BLaER1 (cell line): ENCODE measurements around the gene HS2ST1.
"Not testable (repeated sequence)": the region's sequence is repeated elsewhere in the genome, so short reads cannot be mapped to it uniquely, and the experiment has no call there.

Experiments used
- H3K27ac ChIP-seq: shearing (Covaris generic); formaldehyde crosslinking; 2 replicates; pipeline ENCODE4 v1.8.1; 2022
- H3K27me3 ChIP-seq: shearing (Covaris generic); formaldehyde crosslinking; 2 replicates; pipeline ENCODE4 v1.8.1; 2022
- H3K36me3 ChIP-seq: shearing (Covaris generic); formaldehyde crosslinking; 2 replicates; pipeline ENCODE4 v1.8.1; 2022
- H3K4me1 ChIP-seq: shearing (Covaris generic); formaldehyde crosslinking; 2 replicates; pipeline ENCODE4 v1.8.1; 2022
- H3K4me2 ChIP-seq: shearing (Covaris generic); formaldehyde crosslinking; 2 replicates; pipeline ENCODE4 v1.8.1; 2022
- H3K4me3 ChIP-seq: shearing (Covaris generic); formaldehyde crosslinking; 2 replicates; pipeline ENCODE4 v1.8.1; 2022
- H3K9ac ChIP-seq: shearing (Covaris generic); formaldehyde crosslinking; 2 replicates; pipeline ENCODE4 v1.8.1; 2022
- H3K9me3 ChIP-seq: shearing (Covaris generic); formaldehyde crosslinking; 2 replicates; pipeline ENCODE4 v1.8.1; 2022
- H4K20me1 ChIP-seq: shearing (Covaris generic); formaldehyde crosslinking; 2 replicates; pipeline ENCODE4 v1.8.1; 2022
- Cebpa-rat ChIP-seq: shearing (Covaris generic); IDR thresholded peaks from 2 replicates; pipeline ENCODE4 v1.8.1; 2022

HS2ST1 gene

DNA sequence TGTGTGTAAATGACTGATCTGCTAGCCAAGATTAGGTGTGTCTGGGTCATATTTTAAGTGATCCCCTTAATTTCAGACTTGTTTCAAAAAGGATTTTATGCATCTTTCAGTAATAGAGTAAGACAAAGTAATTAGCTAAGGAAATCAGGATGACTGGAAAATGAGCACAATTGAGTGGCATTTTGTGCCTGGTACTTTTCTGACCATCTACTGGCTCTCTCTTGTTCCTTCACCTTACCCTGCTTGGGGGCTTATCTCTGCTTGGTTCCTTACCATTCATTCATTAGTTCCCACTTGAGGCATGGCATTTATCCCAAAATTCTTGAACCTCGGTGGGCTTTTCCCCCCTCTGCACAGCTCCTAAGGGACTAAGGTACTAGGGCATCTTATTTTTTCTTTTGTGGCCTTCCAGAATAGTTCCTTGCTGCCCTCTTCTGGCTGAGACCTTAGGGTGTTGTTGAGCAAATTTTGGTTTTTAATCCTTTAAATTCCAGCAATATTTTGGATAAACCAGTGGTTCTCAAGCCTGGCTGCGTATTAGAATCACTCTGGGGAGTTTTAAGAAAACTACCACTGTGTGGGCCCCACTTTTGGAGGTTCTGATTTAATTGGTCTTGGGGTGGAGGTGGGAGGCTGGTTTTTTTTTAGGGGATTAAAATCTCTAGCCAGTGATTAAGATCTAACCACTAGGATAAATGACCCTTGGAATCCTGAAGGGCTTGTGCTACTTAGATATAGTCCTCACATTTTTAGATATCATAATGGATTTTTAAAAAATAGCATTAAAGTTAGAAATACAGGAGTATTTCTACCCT lies 50.8 kb downstream of the HS2ST1 start:
- TF ChIP-seq Cebpa-rat, result no peak
- Histone ChIP-seq H3K9ac (no peak overlapping the region), H3K4me1 (no peaks in the 10 kb centered on the region), H3K9me3 (peaks cover 16% of the 10 kb centered on the region), H3K36me3 (no peaks in the 10 kb centered on the region), H3K27ac (no peak overlapping the region), H4K20me1 (0 out of 2 replicates have a peak, but pooled peaks cover 12% of the 10 kb centered on the region), H3K4me2 (no peak overlapping the region), H3K4me3 (no peak overlapping the region), H3K27me3 (no peaks in the 10 kb centered on the region)

DNA sequence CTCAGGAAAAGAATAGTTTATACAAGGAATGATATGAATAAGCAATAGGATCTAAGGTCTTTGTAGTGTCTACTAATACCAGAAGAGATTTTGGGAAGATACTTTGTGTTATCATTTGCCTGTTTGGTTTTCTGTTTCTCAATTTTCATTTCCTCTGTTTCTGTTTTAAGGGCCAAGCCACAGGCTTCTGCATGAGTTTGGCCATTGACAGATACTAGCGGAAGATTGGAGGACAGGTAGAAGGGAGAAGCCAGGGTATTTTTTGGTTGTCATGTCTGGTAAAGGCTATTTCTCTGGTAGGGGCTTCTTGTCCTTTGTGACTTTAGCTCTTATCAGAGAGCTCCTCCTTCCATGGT lies 51.4 kb downstream of the HS2ST1 start:
- Histone ChIP-seq H4K20me1 (0 out of 2 replicates have a peak, but pooled peaks cover 12% of the 10 kb centered on the region), H3K9me3 (peaks cover 16% of the 10 kb centered on the region), H3K9ac (no peak overlapping the region), H3K36me3 (no peaks in the 10 kb centered on the region), H3K4me2 (no peak overlapping the region), H3K27ac (no peak overlapping the region), H3K4me1 (no peaks in the 10 kb centered on the region), H3K4me3 (no peak overlapping the region), H3K27me3 (no peaks in the 10 kb centered on the region)
- no peak for TF ChIP-seq Cebpa-rat

DNA sequence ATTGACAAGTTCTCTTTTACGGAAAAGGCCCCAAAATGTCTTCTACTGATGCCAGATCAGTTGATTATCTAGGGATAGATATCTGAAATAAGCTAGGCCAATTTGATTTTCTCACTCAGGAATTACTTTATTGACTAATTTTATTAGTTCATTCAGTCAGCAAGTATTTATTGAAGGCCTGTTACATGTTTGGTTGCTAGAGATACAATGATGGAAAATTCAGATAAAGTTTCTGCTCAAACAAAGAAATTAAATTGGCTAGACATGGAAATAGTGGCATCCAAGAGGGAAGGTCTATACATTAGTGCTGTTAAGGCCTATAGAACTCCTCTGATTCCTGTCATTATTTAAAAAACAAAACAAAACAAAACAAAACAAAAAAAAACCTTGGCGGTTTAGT lies 56.5 kb downstream of the HS2ST1 start:
- no peak for TF ChIP-seq Cebpa-rat
- Histone ChIP-seq H4K20me1 (0 out of 2 replicates have a peak, but pooled peaks cover 5% of the 10 kb centered on the region), H3K4me1 (no peaks in the 10 kb centered on the region)

DNA sequence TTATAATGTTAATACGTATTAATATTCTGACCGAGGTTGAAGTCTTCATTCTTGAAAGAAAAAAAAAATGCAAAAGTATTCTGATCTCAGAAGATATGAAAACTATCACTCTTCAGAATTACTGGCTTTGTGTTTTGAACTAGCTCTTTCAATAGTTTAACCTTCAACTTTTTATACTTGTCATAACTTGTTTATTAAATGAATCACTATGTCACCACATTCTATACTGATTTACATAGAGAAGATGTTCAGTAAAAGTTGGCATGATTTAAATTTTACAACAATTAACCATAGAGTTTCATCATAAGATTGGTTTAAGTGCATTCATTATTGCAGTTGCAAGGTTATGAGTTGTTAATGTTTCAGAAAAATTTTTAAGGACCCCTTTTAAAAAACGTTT lies 57.3 kb downstream of the HS2ST1 start:
- H4K20me1 ChIP-seq, result no peaks in the 10 kb centered on the region
- H3K9me3 ChIP-seq, result peaks cover 7% of the 10 kb centered on the region; the same call in 1 of the 2 replicates
- no peaks in the 10 kb centered on the region for H3K36me3 ChIP-seq
- TF ChIP-seq Cebpa-rat, result no peak
- H3K27ac ChIP-seq, result no peak overlapping the region
- H3K4me2 ChIP-seq, result no peak overlapping the region
- H3K27me3 ChIP-seq, result no peaks in the 10 kb centered on the region
- H3K9ac ChIP-seq, result no peak overlapping the region
- H3K4me1 ChIP-seq, result no peaks in the 10 kb centered on the region
- no peak overlapping the region for H3K4me3 ChIP-seq

More for the DNA sequence above, 56.5 kb downstream of the HS2ST1 start:
- H3K9ac ChIP-seq, result no peak overlapping the region
- H3K9me3 ChIP-seq, result peaks cover 7% of the 10 kb centered on the region; the same call in 1 of the 2 replicates
- H3K36me3 ChIP-seq, result no peaks in the 10 kb centered on the region
- H3K27me3 ChIP-seq, result no peaks in the 10 kb centered on the region
- no peak overlapping the region for H3K4me2 ChIP-seq
- no peak overlapping the region for H3K27ac ChIP-seq
- H3K4me3 ChIP-seq, result no peak overlapping the region

DNA sequence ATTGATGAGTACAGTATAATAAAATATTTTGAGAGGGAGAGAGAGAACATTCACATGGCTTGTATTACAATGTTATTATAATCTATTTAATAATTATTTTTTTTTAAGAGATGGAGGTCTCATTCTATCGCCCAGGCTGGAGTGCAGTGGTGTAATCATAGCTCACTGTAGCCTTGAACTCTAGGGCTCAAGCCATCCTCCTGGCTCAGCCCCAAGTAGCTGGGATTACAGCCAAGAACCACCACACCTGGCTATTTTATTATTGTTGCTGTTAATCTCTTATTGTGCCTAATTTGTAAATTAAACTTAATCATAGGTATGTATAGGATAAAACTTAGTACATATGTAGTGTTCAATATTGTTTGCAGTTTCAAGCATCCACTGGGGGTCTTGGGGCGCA lies 57.8 kb downstream of the HS2ST1 start:
- H3K4me3 ChIP-seq, result no peak overlapping the region
- H3K9ac ChIP-seq, result no peak overlapping the region
- H3K9me3 ChIP-seq, result peaks cover 7% of the 10 kb centered on the region; the same call in 1 of the 2 replicates
- no peaks in the 10 kb centered on the region for H3K36me3 ChIP-seq
- no peaks in the 10 kb centered on the region for H3K27me3 ChIP-seq
- no peak overlapping the region for H3K27ac ChIP-seq
- H3K4me1 ChIP-seq, result no peaks in the 10 kb centered on the region
- TF ChIP-seq Cebpa-rat, result no peak
- no peaks in the 10 kb centered on the region for H4K20me1 ChIP-seq
- H3K4me2 ChIP-seq, result no peak overlapping the region

DNA sequence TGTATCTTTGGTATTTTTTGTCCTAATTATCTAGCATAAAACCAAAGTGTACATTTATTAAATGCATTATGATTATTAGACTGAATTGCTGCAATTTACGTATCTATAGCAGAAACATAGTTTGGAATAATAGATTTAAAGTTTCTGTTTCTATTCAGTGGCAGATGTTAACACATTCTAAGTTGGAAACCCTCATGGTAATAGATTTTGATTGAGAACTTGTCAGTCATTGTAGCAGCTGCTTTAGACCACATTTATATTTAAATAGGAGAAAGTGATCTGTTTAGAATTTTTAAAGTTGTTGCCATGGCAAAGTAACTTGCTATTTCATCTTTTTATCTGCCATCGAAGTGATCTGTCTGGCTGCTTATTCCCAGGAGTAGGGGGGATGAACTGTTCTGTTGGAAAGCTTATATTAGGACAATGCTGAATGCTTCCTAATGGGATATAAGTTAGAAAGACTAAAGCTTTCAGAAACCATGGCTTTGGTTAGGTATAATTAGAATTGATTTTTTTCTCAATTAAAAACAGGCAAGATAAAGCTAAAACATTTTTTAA lies 61.6 kb downstream of the HS2ST1 start:
- H3K4me2 ChIP-seq, result no peak overlapping the region
- no peaks in the 10 kb centered on the region for H4K20me1 ChIP-seq
- peaks cover 9% of the 10 kb centered on the region; the same call in 1 of the 2 replicates for H3K36me3 ChIP-seq
- peaks cover 13% of the 10 kb centered on the region; the same call in 1 of the 2 replicates for H3K9me3 ChIP-seq
- H3K27ac ChIP-seq, result no peak overlapping the region
- TF ChIP-seq Cebpa-rat, result no peak
- no peaks in the 10 kb centered on the region for H3K4me1 ChIP-seq
- H3K9ac ChIP-seq, result no peak overlapping the region
- no peak overlapping the region for H3K4me3 ChIP-seq
- H3K27me3 ChIP-seq, result no peaks in the 10 kb centered on the region

DNA sequence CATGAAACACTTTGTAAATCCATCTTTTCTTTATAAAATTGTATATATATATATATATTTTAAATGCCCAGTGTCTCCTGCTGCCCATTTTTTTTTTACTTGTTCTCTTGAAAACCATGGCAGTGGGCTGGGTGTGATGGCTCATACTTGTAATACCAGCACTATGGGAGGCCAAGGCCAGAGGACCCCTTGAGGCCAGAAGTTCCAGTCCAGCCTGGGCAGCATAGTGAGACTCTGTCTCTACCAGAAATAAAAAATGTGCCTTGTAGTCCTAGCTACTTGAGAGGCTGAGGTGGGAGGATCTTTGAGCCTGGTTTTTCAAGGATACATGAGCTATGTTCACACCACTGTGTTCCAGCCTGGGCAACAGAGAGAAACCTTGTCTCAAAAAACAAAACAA lies 62.2 kb downstream of the HS2ST1 start:
- H3K4me1 ChIP-seq, result no peaks in the 10 kb centered on the region
- no peak overlapping the region for H3K4me3 ChIP-seq
- H3K9ac ChIP-seq, result no peak overlapping the region
- H4K20me1 ChIP-seq, result no peaks in the 10 kb centered on the region
- H3K4me2 ChIP-seq, result no peak overlapping the region
- TF ChIP-seq Cebpa-rat, result no peak
- no peak overlapping the region for H3K27ac ChIP-seq
- peaks cover 15% of the 10 kb centered on the region for H3K36me3 ChIP-seq
- H3K9me3 ChIP-seq, result peaks cover 19% of the 10 kb centered on the region
- no peaks in the 10 kb centered on the region for H3K27me3 ChIP-seq

DNA sequence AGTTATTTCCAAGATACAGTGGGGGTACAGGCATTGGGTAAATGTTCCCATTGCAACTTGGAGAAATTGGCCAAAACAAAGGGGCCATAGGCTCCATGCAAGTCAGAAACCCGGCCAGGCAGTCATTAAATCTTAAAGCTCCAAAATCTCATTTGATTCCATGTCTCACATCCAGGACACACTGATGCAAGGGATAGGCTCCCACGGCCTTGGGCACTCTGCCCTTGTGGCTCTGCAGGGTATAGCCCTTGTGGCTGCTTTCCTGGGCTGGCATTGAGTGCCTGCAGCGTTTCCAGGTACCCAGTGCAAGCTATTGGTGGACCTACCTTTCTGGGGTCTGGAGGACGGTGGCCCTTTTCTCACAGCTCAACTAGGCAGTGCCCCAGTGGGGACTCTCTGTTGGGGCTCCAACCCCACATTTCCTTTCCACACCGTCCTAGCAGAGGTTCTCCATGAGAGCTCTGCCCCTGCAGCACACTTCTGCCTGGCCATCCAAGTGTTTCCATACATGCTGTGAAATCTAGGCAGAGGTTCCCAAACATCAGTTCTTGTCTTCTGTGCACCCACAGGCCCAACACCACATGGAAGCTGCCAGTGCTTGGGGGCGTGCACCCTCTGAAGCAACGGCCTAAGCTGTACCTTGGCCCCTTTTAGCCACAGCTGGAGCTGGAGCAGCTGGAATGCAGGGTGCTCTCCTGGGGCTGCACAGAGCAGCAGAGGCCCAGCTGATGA lies 67.2 kb downstream of the HS2ST1 start:
- H3K27ac ChIP-seq, result no peak overlapping the region
- no peak overlapping the region for H3K9ac ChIP-seq
- TF ChIP-seq Cebpa-rat, result no peak
- H3K27me3 ChIP-seq, result no peaks in the 10 kb centered on the region
- H3K36me3 ChIP-seq, result peaks cover 28% of the 10 kb centered on the region
- H4K20me1 ChIP-seq, result 0 out of 2 replicates have a peak, but pooled peaks cover 2% of the 10 kb centered on the region
- H3K4me3 ChIP-seq, result no peak overlapping the region
- H3K4me2 ChIP-seq, result no peak overlapping the region
- peaks cover 27% of the 10 kb centered on the region for H3K9me3 ChIP-seq
- H3K4me1 ChIP-seq, result no peaks in the 10 kb centered on the region

DNA sequence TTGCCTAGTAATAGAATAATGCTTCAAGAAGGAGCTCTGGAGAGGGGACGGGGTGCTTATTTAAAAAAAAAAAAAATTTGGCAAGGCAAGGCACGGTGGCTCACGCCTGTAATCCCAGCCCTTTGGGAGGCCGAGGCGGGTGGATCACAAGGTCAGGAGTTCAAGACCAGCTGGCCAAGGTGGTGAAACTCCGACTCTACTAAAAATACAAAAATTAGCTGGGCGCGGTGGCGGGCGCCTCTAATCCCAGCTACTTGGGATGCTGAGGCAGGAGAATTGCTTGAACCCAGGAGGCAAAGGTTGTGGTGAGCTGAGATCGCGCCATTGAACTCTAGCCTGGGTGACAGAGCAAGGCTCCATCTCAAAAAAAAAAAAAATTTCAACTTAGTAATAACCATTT lies 69.2 kb downstream of the HS2ST1 start:
- H3K4me3 ChIP-seq, H3K4me1 ChIP-seq, H3K27me3 ChIP-seq, H3K4me2 ChIP-seq, H3K9ac ChIP-seq, H3K27ac ChIP-seq: not testable (repeated sequence)
- Histone ChIP-seq H4K20me1 (0 out of 2 replicates have a peak, but pooled peaks cover 11% of the 10 kb centered on the region), H3K9me3 (peaks cover 26% of the 10 kb centered on the region), H3K36me3 (peaks cover 33% of the 10 kb centered on the region)

DNA sequence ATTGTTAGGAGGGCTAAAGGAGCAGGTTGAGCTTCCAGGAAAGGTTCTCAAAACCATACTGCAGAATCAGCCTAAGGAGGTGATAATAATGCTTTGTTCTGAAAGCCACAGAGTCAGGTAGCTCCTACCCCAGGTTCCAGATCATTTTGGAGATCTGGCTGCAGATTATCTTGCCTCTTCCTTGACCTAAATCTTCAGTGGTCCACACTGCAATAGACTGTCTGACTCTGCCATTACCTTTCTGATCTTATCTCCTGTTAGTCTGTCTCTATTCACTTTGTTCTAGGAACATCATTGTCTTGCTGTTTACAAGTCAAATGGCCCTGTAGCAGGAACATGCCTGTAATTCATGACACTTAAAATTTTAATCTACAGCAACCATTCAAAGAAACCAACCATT lies 73.0 kb downstream of the HS2ST1 start:
- H3K36me3 ChIP-seq, result peaks cover 18% of the 10 kb centered on the region
- H4K20me1 ChIP-seq, result 0 out of 2 replicates have a peak, but pooled peaks cover 11% of the 10 kb centered on the region
- no peak overlapping the region for H3K9ac ChIP-seq
- H3K4me1 ChIP-seq, result no peaks in the 10 kb centered on the region
- H3K4me2 ChIP-seq, result no peak overlapping the region
- peaks cover 6% of the 10 kb centered on the region; the same call in 1 of the 2 replicates for H3K9me3 ChIP-seq
- no peak overlapping the region for H3K27ac ChIP-seq
- H3K27me3 ChIP-seq, result no peaks in the 10 kb centered on the region
- TF ChIP-seq Cebpa-rat, result no peak
- H3K4me3 ChIP-seq, result no peak overlapping the region
